Astrocyte of the spinal cord (primary cell): ENCODE measurements around the gene ZNF407.

Experiments
- DNase-seq: peaks from one replicate; pipeline ENCODE4 v3.0.0; 2011; ENCODE audit warnings: low read depth, low spot score
- H3K4me3 ChIP-seq: 2 replicates; pipeline ENCODE4 v1.5.1; 2011; ENCODE audit warnings: low read depth, mild to moderate bottlenecking, low read length, moderate library complexity
- in situ Hi-C: cut with HindIII; loops from 2 replicates; pipeline ENCODE4 v1.10.0; 2017; ENCODE audit warnings: low sequenced_read_pairs
- TF ChIP-seq, protein P1 (sequence below): IDR thresholded peaks from 2 replicates; pipeline ENCODE4 v1.5.1; 2012; ENCODE audit warnings: low read depth, mild to moderate bottlenecking, low read length, inconsistent platforms

The ZNF407 gene

DNA sequence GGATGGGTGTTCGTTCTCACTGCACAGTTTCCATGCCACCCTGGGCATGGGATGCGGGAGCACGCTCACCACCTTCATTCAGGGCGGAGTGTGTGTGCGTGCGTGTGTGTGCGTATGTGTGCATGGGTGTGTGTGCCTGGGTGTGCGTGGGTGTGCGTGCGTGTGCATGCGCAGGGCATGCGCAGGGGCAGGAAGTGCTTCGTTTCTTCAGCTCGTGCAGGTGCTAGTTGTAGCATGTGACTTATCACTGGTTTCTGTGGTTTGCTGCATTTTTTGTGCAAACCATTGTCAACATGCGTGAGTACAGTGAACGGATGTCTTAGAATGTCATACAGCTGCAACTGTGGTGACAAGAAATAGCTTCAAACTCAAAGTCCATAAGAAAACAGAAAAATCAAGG lies 431.8 kb downstream of the ZNF407 start:
- in situ Hi-C loops: no loop called here
- TF ChIP-seq, protein P1, sequence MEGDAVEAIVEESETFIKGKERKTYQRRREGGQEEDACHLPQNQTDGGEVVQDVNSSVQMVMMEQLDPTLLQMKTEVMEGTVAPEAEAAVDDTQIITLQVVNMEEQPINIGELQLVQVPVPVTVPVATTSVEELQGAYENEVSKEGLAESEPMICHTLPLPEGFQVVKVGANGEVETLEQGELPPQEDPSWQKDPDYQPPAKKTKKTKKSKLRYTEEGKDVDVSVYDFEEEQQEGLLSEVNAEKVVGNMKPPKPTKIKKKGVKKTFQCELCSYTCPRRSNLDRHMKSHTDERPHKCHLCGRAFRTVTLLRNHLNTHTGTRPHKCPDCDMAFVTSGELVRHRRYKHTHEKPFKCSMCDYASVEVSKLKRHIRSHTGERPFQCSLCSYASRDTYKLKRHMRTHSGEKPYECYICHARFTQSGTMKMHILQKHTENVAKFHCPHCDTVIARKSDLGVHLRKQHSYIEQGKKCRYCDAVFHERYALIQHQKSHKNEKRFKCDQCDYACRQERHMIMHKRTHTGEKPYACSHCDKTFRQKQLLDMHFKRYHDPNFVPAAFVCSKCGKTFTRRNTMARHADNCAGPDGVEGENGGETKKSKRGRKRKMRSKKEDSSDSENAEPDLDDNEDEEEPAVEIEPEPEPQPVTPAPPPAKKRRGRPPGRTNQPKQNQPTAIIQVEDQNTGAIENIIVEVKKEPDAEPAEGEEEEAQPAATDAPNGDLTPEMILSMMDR: no peak
- DNase-seq: no peak
- no peak overlapping the region for H3K4me3 ChIP-seq

DNA sequence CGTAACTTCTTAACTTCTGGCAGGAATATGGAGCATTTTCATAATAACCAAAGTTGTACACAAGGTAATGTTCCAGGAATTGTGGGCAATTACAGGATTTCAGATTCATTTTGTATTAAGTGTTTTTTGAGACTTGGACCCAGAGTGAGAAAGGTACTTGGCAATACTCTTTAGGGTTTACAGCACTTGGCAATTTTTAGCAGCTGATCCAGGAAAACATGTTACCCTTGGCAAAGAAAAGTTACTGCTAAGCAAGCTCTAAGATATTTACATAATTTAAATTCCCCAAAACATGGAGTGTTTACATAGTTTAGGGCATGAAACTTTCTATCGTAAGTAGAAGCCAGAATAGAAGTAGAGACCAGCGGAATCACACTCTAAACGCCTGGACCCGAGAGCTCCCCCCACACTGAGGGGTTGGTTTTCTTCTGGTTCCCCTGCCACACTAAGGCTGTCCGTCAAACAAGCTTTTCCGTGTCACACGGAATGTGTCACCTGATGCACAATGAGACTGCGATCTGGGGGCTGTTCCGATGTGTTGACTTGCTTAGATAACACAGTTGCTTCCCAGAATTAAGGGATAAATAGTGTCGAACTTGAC lies 434.1 kb downstream of the ZNF407 start:
- in situ Hi-C loops: no loop called here
- no peak overlapping the region for H3K4me3 ChIP-seq
- no peak for DNase-seq
- TF ChIP-seq, protein P1: no peak

DNA sequence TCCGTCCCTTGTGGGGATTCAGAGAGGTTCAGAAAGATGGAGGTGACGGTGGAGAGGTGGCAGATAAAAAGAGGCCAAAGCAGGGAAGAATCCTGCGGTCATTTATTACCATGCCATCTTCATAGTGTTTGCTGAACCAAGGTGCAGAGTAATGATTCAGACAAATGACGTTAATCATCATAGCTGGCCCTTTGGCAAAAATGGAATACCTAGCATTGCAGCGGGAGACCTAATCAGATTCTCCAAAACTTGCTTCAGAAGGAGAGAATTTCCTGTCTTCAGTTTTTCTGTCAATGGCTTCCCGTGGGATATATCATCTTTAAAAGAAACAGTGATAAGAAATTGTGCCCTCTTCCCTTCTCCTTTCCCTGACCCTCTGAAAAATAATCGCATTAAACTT lies 435.8 kb downstream of the ZNF407 start:
- in situ Hi-C loops: no loop called here
- TF ChIP-seq, protein P1: no peak
- H3K4me3 ChIP-seq: no peak overlapping the region
- no peak for DNase-seq

DNA sequence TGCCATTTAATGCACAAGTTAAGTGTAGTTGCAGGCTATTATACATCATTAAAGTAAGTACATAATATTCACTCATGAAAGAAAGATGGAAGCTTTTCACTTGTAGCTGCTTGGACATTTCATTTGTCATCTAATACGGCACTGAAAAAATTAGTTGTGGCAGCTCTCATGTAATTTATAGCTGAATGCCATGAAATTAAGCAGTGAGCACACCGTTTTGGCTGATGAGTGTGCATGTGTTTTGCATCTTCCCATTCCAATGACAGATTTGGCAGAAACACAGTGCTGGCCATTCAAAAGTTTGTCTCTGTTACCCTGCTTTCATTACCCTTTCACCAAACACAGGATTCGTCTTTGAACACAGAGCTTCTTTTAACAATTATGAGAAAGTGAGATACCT lies 437.3 kb downstream of the ZNF407 start:
- H3K4me3 ChIP-seq: no peak overlapping the region
- in situ Hi-C loops: no loop called here

DNA sequence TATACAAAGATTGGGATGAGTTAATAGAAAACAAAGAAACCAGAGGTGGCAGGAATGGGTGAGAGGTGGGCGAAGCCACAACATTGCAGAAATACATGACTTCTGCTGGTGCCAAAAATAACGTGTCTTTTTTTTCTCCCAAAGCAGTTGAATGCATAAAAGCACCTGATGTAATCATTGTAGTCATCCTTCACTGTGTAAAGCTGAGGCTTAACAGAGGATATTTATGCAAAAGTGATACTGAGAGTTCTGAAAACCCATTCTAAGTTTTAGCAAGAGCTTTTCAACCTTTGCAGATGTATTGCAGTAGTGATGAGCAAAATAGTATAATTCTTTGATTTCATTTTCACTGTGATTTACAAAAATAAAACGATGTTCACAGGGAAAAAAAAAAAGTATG lies 438.3 kb downstream of the ZNF407 start:
- TF ChIP-seq, protein P1: no peak

More for the DNA sequence above, 437.3 kb downstream of the ZNF407 start:
- DNase-seq: no peak
- TF ChIP-seq, protein P1: no peak

DNA sequence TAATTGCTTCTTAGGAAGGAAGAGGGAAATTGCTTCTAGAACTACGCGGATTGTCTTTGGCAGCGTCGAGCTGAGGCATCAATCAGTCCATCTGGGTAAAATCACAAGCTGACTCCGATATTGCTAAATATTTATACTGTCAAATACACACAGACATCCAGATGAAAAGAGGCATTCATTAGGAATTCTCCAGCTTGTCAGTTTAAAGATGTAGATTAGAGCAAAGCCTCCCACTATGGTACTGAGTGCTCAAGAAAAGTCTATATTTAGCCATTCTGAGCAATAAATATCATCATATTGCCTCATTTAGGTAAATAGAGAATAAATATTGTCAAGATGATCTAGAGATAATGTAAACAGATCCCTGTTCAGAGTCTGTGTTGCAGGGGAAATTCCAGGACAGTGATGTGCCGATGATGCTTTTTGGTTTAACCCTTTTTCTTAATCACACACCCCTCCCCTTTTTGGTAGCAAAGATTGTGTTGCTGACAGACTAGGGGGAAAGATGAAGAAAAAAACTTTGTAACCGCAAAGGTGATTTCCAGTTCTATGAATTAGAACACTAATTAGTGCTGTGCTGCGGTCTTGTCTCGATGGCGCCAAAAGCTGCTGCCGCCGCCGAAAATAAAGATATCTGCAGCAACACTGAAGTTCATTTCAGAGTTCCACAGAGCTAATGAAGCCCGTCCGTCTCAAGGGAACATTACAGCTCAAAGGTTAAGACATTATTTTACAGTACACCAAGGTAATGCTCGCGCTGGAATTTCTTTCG lies 439.4 kb downstream of the ZNF407 start:
- DNase-seq: no peak
- TF ChIP-seq, protein P1: no peak
- in situ Hi-C loops: no loop called here
- H3K4me3 ChIP-seq: no peak overlapping the region

More for the DNA sequence above, 438.3 kb downstream of the ZNF407 start:
- in situ Hi-C loops: no loop called here
- no peak overlapping the region for H3K4me3 ChIP-seq
- DNase-seq: no peak
